ENCODE results near the gene WRNIP1.

- TF ChIP-seq CTCF (IDR thresholded peaks at IDR 0.05) (no peak), POLR2A (IDR thresholded peaks at IDR 0.05) (no peak)
These were observed 505 bp upstream of the WRNIP1 start for GRCh38 chr6:2764610-2765165.
